ENCODE measurements around the gene LTBP1.
"Not testable (repeated sequence)": the region's sequence is repeated elsewhere in the genome, so short reads cannot be mapped to it uniquely, and the experiment has no call there.

The LTBP1 gene

GRCh38 chr2:33380719-33381118, 434.0 kb downstream of the LTBP1 start:
- DNase-seq (ENCODE audit: low spot score), result no peak

- DNase-seq (ENCODE audit: low spot score), result no peak
Measured at GRCh38 chr2:33381301-33381858, 434.6 kb downstream of the LTBP1 start.

- no peak for DNase-seq (ENCODE audit: low spot score)
Measured at GRCh38 chr2:33383855-33384598, 437.3 kb downstream of the LTBP1 start.

GRCh38 chr2:33384599-33384961, 437.8 kb downstream of the LTBP1 start:
- DNase-seq (ENCODE audit: low spot score), result no peak

GRCh38 chr2:33388996-33389395, 442.2 kb downstream of the LTBP1 start:
- no peak for DNase-seq (ENCODE audit: low spot score)

GRCh38 chr2:33389695-33390094, 442.9 kb downstream of the LTBP1 start:
- DNase-seq (ENCODE audit: low spot score), result not testable (repeated sequence)

- DNase-seq (ENCODE audit: low spot score), result no peak
Measured at GRCh38 chr2:33391529-33392255, 444.9 kb downstream of the LTBP1 start.

- DNase-seq (ENCODE audit: low spot score), result no peak
Measured at GRCh38 chr2:33392366-33392765, 445.6 kb downstream of the LTBP1 start.

GRCh38 chr2:33395034-33395433, 448.3 kb downstream of the LTBP1 start:
- no peak for DNase-seq (ENCODE audit: low spot score)

- DNase-seq (ENCODE audit: low spot score), result peak; percentile 67
Measured at GRCh38 chr2:33395655-33396249, 449.0 kb downstream of the LTBP1 start.

- no peak for DNase-seq (ENCODE audit: low spot score)
Measured at GRCh38 chr2:33404321-33404720, 457.6 kb downstream of the LTBP1 start.

GRCh38 chr2:33406622-33407021, 459.9 kb downstream of the LTBP1 start:
- no peak for DNase-seq (ENCODE audit: low spot score)

GRCh38 chr2:33408109-33408508, 461.4 kb downstream of the LTBP1 start:
- DNase-seq (ENCODE audit: low spot score), result no peak

- DNase-seq (ENCODE audit: low spot score), result no peak
Measured at GRCh38 chr2:33409417-33409955, 462.7 kb downstream of the LTBP1 start.

- DNase-seq (ENCODE audit: low spot score), result no peak
Measured at GRCh38 chr2:33411765-33412164, 465.0 kb downstream of the LTBP1 start.

- peak; percentile 21 for DNase-seq (ENCODE audit: low spot score)
Measured at GRCh38 chr2:33412920-33413319, 466.2 kb downstream of the LTBP1 start.

GRCh38 chr2:33419581-33420200, 472.9 kb downstream of the LTBP1 start:
- DNase-seq (ENCODE audit: low spot score), result no peak

GRCh38 chr2:33420726-33421125, 474.0 kb downstream of the LTBP1 start:
- no peak for DNase-seq (ENCODE audit: low spot score)

GRCh38 chr2:33421820-33422219, 475.1 kb downstream of the LTBP1 start:
- DNase-seq (ENCODE audit: low spot score), result no peak

- no peak for DNase-seq (ENCODE audit: low spot score)
Measured at GRCh38 chr2:33425161-33425560, 478.4 kb downstream of the LTBP1 start.

GRCh38 chr2:33425586-33426031, 478.9 kb downstream of the LTBP1 start:
- DNase-seq (ENCODE audit: low spot score), result no peak

- DNase-seq (ENCODE audit: low spot score), result no peak
Measured at GRCh38 chr2:33426666-33427231, 480.0 kb downstream of the LTBP1 start.
